ENCODE results near the gene SSTR1.

The SSTR1 gene

DNA sequence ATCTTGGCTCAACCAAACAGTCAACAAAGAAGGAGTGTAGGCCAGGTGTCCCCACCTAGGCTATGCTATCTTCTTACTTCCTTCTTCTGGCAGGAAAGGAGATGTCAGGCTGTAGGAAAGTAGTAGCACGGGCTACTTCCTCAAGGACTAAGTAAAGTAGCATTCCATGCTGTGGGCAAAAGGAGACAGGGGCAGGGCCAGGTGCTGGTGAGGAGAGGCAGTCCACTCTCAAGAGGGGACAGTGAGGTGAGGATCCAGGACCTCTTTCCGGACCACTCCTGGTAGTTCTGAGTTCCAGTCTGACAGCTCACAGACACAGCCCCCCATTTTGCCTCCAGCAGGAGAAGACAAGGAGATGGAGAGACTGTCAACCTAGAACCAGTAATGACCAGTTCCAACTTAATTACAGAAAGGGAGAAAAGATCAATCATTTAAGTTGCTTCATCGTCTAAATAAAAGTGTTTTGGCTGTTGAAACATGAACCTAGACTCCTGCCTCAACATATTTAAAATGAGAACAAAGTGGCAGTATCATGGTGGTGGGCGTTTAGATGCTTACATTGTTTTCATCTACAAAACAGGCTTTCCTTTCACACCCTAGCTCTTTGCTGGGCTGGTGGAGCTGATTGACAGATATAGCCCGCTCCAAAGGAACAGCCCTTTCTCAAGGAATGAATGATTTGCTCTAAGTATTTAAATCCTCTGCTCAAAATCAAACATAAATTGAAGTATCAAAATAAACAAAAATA, 5.1 kb upstream of the SSTR1 start:
- DNase-seq: no peak

DNA sequence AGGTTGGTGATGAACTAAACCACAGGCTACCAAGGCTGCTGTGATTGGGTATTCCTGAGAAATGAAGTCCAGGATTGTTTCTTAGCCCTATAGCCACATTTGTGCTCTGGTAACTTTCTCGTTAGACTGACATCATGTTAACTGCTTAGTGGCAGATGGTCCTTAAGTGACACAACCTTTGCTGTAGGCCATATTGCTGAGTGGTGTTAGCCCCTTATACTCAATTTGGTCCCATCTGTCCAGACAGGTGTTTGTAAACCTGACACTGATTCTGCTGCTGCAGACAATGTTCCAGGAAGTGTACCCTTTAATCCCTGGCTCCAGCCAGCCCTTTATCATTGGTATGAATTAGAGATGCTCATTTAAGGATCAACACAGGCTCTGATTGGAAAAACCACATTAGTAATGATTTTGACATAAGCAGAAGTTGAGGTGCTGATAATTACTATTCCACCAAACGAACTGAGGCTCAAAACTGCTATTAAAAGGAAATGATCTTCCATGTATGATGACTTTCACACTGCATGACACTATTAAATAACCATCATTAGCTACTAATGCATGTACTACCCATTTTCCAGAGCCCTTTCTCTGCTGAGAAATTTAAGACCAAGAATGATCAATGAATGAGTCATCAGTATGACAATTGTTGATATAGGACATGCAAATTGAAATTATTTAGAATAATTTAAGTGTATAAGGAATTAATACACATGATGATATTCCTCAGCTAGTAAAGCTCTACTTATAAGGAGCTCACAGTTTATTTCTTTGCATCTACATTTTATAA, 3.6 kb upstream of the SSTR1 start:
- DNase-seq: no peak

DNA sequence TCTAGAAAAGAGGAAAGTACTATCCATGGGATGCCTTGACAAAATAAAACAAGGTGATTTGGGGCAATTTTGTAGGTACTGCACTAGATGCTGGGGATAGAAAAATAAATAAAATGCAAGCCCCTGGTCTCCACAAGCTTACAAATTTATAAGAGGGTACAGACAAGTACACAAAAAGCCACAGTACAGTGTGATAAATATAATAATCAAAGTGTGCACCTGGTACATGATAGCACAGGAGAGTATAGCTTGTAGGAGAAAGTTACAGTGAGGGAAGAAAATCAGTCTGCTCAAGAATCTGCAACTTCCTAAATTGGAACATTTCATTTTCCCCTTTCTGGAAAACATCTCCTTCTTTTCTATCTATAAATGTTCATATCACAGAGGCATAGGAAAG, 3.0 kb upstream of the SSTR1 start:
- no peak for DNase-seq

DNA sequence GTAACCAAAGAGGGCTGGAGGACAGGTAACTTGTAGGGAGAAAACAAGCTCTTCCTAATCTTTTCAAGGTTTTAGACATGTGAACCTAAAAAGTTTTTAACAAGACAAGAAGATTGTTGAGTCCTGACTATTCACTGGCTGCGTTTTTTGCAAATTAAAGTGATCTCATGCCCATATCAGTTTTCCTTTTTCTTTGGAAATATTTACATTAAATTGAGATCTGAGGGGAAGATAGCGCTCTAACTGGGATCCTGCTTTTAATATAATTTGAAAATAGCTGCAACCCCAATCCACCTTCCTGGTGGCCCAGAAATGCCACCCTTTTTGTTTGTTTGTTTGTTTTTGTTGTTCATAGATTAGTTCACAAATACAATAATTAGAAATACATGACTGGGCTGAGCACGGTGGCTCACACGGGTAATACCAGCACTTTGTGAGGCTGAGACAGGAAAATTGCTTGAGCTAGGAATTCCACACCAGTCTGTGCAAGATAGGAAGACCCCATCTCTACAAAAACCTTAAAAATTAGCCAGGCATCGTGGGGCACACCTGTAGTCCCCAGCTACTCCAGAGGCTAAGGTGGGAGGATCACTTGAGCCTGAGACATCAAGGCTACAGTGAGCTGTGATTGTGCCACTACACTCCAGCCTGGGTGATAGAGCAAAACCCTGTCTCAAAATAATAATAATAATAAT, 2.4 kb upstream of the SSTR1 start:
- DNase-seq: no peak

DNA sequence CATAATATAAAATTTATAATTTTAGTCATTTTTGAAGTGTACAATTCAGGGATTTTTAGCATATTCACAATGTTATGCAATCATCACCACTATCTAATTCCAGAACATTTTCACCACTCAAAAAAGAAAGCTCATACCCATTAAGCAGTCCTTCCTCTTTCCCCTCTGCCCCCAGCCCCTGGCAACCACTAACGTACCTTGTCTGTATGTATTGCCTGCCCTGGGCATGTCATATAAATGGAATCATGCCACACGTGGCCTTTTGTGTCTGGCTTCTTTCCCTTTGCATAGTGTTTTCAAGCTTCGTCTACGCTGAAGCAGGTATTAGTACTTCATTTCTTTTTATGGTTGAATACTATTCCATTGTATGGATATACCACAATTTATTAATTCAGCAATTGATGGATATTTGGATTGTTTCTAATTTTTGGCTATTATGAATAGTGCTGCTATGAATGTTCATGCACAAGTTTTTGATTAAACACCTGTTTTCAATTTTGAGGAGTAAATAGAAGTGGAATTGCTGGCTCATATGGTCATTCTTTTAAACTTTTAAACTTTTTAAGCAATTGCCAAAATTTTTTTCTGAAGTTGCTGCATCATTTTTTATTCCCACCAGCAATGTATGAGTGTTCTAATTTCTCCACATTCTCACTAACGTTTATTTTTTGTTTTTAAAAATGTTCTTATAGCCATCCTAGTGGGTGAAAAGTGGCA, 1.6 kb upstream of the SSTR1 start:
- DNase-seq: no peak

DNA sequence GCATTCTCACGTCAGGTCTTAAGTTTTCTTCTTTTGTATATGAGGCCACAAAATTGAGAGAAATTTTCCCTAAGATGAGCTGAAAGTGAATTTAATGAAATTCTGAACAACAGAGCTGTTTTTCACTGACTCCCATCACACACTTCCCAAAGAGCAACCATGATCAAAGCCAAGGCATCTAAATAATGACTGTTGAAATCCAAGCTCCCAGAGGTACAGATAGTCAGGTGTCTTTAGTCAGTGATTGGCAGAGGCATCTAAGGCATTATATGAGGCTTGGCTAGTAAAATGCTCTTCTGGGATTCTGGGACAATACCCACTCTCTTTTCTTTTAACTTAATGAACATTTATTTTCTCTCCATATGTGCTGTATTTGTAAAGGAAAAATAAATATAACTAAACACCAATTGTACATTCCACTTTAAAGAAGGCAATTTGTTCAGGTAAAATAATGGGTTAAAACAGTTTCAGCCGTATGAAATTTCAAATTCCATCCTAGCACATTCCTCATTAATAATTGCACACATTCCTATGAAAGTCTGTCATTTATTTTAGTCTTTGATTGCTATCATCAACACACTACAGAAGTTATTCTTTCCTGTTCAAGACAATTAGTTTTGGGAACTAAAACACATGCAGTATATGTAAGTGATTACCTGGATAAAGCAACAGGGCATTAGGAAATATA, 871 bp upstream of the SSTR1 start:
- no peak for DNase-seq

DNA sequence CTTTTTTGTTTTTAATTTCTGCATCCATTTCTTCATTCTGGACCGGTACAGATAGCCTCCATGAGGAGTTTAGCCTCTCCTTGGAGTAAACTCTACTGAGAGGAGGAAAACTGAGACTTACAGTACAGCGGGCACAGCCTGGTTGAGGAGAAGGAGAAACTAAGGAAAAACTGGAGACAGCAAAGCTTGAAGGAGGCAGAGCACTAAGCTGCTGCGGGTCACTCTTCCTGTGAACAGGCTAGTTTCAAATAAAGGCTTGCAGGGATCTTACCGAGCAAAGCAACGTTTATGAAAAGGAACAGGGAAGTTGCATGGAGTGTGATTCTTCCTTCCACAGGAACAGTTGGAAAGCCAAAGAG, 348 bp upstream of the SSTR1 start:
- no peak for DNase-seq

DNA sequence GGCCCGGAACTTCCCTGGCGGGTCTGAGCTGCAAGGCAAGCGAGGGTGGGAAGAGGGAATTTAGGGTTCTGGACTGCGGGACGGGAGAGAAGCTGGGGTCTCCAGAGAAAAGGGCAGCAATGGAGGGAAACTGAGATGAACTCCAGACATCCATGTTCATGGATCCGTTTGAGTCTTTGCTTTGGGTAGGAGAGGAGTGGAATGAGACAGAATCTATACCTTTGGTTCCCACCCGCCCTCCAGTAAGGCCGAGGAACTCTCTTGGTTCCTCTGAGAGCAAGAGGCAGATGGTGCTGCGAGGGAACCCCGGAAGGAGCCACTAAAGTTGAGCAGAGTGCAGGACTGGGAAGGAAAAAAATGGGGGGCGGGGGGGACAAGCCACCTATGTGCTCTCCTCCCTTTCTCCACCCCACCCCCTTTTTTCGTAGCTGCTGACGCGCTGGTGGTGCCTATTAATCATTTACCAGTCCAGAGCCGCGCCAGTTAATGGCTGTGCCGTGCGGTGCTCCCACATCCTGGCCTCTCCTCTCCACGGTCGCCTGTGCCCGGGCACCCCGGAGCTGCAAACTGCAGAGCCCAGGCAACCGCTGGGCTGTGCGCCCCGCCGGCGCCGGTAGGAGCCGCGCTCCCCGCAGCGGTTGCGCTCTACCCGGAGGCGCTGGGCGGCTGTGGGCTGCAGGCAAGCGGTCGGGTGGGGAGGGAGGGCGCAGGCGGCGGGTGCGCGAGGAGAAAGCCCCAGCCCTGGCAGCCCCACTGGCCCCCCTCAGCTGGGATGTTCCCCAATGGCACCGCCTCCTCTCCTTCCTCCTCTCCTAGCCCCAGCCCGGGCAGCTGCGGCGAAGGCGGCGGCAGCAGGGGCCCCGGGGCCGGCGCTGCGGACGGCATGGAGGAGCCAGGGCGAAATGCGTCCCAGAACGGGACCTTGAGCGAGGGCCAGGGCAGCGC, 1.2 kb downstream of the SSTR1 start:
- peak; percentile 75 for DNase-seq

DNA sequence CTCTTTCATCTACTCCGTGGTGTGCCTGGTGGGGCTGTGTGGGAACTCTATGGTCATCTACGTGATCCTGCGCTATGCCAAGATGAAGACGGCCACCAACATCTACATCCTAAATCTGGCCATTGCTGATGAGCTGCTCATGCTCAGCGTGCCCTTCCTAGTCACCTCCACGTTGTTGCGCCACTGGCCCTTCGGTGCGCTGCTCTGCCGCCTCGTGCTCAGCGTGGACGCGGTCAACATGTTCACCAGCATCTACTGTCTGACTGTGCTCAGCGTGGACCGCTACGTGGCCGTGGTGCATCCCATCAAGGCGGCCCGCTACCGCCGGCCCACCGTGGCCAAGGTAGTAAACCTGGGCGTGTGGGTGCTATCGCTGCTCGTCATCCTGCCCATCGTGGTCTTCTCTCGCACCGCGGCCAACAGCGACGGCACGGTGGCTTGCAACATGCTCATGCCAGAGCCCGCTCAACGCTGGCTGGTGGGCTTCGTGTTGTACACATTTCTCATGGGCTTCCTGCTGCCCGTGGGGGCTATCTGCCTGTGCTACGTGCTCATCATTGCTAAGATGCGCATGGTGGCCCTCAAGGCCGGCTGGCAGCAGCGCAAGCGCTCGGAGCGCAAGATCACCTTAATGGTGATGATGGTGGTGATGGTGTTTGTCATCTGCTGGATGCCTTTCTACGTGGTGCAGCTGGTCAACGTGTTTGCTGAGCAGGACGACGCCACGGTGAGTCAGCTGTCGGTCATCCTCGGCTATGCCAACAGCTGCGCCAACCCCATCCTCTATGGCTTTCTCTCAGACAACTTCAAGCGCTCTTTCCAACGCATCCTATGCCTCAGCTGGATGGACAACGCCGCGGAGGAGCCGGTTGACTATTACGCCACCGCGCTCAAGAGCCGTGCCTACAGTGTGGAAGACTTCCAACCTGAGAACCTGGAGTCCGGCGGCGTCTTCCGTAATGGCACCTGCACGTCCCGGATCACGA, 2.2 kb downstream of the SSTR1 start:
- peak; percentile 52 for DNase-seq

DNA sequence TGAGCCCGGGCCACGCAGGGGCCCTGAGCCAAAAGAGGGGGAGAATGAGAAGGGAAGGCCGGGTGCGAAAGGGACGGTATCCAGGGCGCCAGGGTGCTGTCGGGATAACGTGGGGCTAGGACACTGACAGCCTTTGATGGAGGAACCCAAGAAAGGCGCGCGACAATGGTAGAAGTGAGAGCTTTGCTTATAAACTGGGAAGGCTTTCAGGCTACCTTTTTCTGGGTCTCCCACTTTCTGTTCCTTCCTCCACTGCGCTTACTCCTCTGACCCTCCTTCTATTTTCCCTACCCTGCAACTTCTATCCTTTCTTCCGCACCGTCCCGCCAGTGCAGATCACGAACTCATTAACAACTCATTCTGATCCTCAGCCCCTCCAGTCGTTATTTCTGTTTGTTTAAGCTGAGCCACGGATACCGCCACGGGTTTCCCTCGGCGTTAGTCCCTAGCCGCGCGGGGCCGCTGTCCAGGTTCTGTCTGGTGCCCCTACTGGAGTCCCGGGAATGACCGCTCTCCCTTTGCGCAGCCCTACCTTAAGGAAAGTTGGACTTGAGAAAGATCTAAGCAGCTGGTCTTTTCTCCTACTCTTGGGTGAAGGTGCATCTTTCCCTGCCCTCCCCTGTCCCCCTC, 3.0 kb downstream of the SSTR1 start:
- DNase-seq: peak; percentile 52

DNA sequence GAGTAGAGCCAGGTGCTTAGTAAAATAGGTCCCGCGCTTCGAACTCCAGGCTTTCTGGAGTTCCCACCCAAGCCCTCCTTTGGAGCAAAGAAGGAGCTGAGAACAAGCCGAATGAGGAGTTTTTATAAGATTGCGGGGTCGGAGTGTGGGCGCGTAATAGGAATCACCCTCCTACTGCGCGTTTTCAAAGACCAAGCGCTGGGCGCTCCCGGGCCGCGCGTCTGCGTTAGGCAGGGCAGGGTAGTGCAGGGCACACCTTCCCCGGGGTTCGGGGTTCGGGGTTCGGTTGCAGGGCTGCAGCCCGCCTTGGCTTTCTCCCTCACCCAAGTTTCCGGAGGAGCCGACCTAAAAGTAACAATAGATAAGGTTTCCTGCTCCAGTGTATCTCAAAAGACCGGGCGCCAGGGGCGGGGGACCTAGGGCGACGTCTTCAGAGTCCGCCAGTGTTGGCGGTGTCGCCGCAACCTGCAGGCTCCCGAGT, 3.6 kb downstream of the SSTR1 start:
- peak; percentile 40 for DNase-seq

DNA sequence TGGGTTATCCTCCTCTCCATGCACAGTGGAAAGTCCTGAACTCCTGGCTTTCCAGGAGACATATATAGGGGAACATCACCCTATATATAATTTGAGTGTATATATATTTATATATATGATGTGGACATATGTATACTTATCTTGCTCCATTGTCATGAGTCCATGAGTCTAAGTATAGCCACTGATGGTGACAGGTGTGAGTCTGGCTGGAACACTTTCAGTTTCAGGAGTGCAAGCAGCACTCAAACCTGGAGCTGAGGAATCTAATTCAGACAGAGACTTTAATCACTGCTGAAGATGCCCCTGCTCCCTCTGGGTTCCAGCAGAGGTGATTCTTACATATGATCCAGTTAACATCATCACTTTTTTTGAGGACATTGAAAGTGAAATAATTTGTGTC, 4.4 kb downstream of the SSTR1 start:
- DNase-seq: no peak

DNA sequence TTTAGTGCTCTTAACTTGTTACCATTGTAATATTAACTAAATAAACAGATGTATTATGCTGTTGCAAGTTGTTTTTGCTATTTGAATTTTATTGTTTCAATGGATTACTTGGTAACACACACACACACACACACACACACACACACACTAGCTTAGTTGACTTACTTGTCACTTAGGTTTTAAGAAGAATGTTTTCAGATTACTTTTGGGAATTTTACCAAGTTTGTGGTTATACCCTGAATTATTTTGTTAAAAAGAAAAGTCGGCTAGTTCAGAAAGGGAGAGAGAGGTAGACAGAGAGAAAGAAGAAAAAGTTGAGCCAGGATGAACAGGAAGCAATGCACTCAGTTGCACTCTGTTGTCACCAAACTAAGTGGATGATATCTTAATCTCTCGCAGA, 5.3 kb downstream of the SSTR1 start:
- DNase-seq: no peak

DNA sequence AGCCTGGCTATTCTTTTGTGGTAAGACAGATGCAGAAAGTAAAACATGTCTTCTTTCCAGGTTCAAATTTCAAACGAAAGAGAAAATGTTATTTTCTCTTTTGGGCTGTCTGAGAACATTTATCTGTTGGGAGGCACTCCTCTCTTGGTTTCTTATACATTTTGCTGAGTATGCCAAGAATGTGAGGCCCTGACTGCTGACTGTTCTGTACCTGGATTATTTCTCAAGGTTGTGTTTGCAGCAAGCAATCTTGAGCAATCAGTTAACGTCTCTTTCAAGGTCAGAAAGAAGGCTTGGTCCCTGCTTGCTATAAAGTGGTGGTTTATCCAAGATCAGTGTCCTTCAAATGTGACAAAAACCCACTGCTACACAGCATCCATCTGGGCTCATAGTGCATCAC, 9.8 kb downstream of the SSTR1 start:
- no peak for DNase-seq

DNA sequence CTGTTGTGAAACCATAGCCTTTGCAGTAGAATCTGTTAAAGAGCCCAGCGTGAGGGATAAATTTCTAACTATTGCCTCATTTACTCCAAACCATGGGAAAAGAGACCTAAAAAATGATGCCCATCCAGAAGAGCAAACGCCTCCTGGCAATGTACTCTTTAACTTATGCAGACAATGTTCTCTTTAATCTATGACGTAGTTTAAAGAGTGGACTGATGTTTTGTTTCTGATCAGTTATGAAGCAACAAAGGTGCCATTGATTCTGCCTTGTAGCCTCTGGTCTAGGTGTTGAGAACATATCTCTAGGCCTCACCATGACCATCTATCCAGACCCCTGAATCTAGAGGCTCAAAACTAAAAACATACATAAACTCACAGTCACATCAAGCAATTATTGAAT, 13.4 kb downstream of the SSTR1 start:
- DNase-seq: no peak

DNA sequence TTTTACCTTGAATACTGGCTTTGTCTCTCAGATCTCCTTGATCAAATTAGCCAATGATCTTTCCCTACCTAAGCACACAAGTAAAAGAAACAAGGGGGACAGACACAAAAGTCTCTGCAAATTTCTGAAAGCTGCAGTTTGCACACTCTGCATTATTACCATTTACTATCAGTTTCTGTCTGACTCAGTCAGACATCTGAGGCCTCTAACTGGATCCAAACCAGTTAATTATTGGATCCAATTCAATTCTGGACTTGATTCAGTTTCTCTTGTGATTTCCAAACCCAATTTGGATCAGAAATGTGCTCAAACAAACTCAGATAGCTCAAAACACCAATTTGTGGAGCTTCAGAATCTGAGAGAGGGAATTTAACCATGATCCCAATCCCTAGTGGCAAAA, 16.6 kb downstream of the SSTR1 start:
- DNase-seq: no peak

DNA sequence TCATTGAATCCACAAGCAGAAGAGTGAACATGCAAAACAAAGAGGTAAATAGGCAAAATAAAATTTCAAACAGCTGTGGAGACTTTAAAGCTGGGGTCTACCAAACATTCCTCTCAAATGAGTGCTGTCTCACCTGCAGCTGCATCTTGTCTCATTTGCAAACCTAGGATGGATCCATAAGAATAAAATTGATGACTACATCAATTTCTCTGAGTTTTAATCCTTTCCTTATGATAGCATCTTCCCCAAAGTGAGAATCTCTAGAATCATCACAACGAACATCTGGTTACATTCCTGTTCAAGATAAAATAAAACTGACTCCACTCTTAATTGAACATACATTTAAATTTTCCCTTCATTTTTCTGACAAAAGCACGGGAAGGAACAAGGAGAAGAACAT, 18.2 kb downstream of the SSTR1 start:
- DNase-seq: no peak

DNA sequence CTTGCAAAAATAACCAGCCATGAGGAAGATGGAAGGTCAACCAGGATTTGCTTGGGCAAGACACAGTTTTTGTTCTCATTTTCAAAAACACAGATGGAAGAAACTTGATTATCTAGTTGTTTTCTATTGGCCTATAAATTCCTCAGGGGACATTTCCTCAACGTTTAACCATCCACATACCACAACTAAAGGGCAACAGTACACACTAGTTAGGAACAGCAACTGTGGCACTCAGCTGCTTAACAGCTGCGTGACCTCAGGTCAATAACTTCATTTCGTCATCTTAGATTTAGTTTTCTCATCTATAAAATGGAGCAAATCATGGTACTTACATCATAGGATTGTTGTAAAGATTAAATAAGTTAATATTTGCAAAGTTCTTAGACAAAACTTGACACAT, 18.7 kb downstream of the SSTR1 start:
- DNase-seq: no peak

DNA sequence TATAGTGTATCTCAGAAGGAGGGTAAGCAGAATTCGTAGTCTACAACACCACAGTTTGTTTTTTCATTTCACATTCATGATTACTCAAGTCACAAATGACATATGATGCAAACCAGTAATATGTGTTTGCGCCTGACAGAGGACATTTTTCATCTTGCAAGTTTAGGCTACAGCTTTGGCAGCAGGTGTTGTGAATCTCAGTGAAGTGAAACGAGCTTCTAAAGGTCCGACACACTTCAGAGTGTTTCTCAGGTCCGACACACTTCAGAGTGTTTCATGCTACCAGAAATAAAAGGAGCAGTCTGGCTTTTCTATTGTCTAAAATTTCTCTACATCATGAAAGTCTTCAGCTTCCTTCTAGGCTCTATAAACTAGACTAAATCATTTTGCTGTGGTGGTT, 25.5 kb downstream of the SSTR1 start:
- DNase-seq: no peak
